Uterus (tissue), 4 donors: ENCODE measurements around the gene STPG4. TPM values are rescaled to one million over a fixed set of nuclear protein-coding genes. Genes with fewer than 3 reads are reported as not detected.
A peak's percentile ranks its signal among the peaks of the same experiment; 100 is the strongest.

Source experiments
- DNase-seq, 2 donors: peaks; one replicate each; pipeline ENCODE4 v3.0.0-alpha.2; 2019 to 2020
- H3K27ac ChIP-seq, 2 donors: fragments of 200-600 bp; sonication (generic); 1 replicate in 1 of 2; 2 replicates in 1 of 2; pipeline ENCODE4 v1.5.1; 2016 to 2018
- H3K27me3 ChIP-seq, 2 donors: fragments of 200-600 bp; sonication (generic); one replicate each; pipeline ENCODE4 v1.5.1; 2018 to 2019; ENCODE audit warnings: control low read depth in 1 of 2
- H3K36me3 ChIP-seq, 2 donors: fragments of 200-600 bp; sonication (generic); one replicate each; pipeline ENCODE4 v1.5.1; 2019; ENCODE audit warnings: control low read depth in 1 of 2
- H3K4me1 ChIP-seq, 2 donors: fragments of 200-600 bp; sonication (generic); one replicate each; pipeline ENCODE4 v1.5.1; 2018 to 2019; ENCODE audit warnings: control low read depth in 1 of 2
- H3K4me3 ChIP-seq, 2 donors: fragments of 200-600 bp; sonication (generic); 1 replicate in 1 of 2; 2 replicates in 1 of 2; pipeline ENCODE4 v1.5.1; 2018 to 2019; ENCODE audit warnings: mild to moderate bottlenecking in 1 of 2
- H3K9me3 ChIP-seq, 2 donors: fragments of 200-600 bp; sonication (generic); one replicate each; pipeline ENCODE4 v1.5.1; 2019; ENCODE audit warnings: control low read depth in 1 of 2
- CTCF ChIP-seq, 4 experiments: fragments of 200-600 bp in 2 of 4; fragments of 450-650 bp in 2 of 4; sonication (generic) in 2 of 4; IDR thresholded peaks; one replicate each; pipeline ENCODE4 v1.5.1; 2016 to 2019; ENCODE audit warnings: antibody characterized with exemption in 4 of 4, mild to moderate bottlenecking in 2 of 4, moderate library complexity in 1 of 4
- POLR2A ChIP-seq, 2 donors: fragments of 450-650 bp; IDR thresholded peaks; one replicate each; pipeline ENCODE4 v1.6.1; 2016; ENCODE audit warnings: antibody characterized with exemption in 2 of 2, mild to moderate bottlenecking in 1 of 2, moderate library complexity in 1 of 2
- intact Hi-C: fragments of 100-400 bp; cut with DNase I; formaldehyde crosslinking; loops from one replicate; pipeline ENCODE4 v1.15.1; 2023; ENCODE audit warnings: low total_unique reads
- total RNA-seq, 4 donors: library from RNA; depleted of rRNA in 3 of 4; stranded (reverse); fragments of >200 nt in 3 of 4; gene quantifications; one replicate each; pipeline versions ENCODE4 v1.1.0 to v1.2.4, GENCODE V29; 2014 to 2023
- donor health status: DM: yes; HTN: yes; CAD: no.

Gene STPG4
- total RNA-seq, 4 donors from 2014 or later, result 1.0 TPM; not detected in 3

- no peaks in the 10 kb centered on the region for H3K27me3 ChIP-seq
- intact Hi-C loops, result no loop called here
Measured at GRCh38 chr2:47093626-47094025, 61.5 kb downstream of the STPG4 start.

GRCh38 chr2:47092465-47092864 is 62.6 kb downstream of the STPG4 start:
- H3K27ac ChIP-seq, result no peak overlapping the region
- DNase-seq, result no peak
- H3K4me3 ChIP-seq, result no peak overlapping the region
- H3K4me1 ChIP-seq, result peaks cover 3 to 15% of the 10 kb centered on the region in 2 donors
- TF ChIP-seq CTCF (IDR thresholded peaks at IDR 0.05) (no peak), POLR2A (IDR thresholded peaks at IDR 0.05) (no peak)
- intact Hi-C loops, result no loop called here
- no peaks in the 10 kb centered on the region for H3K36me3 ChIP-seq
- H3K27me3 ChIP-seq, result no peaks in the 10 kb centered on the region
- H3K9me3 ChIP-seq, result no peaks in the 10 kb centered on the region

More at GRCh38 chr2:47093626-47094025, 61.5 kb downstream of the STPG4 start:
- Histone ChIP-seq H3K4me3 (no peak overlapping the region), H3K27ac (no peak overlapping the region), H3K9me3 (no peaks in the 10 kb centered on the region), H3K4me1 (peaks cover 4 to 9% of the 10 kb centered on the region in 2 donors), H3K36me3 (no peaks in the 10 kb centered on the region)
- no peak for TF ChIP-seq CTCF (IDR thresholded peaks at IDR 0.05)
- TF ChIP-seq POLR2A (IDR thresholded peaks at IDR 0.05), result no peak
- no peak for DNase-seq

- Histone ChIP-seq H3K4me3 (no peak overlapping the region), H3K36me3 (no peaks in the 10 kb centered on the region), H3K9me3 (no peaks in the 10 kb centered on the region), H3K27me3 (no peaks in the 10 kb centered on the region), H3K4me1 (peaks cover 6 to 19% of the 10 kb centered on the region in 2 donors), H3K27ac (peak overlapping the region; percentile 40 to 76)
- intact Hi-C loops, result no loop called here
- no peak for DNase-seq
- TF ChIP-seq POLR2A (IDR thresholded peaks at IDR 0.05) (no peak), CTCF (IDR thresholded peaks at IDR 0.05) (no peak)
Measured at GRCh38 chr2:47091118-47091517, 64.0 kb downstream of the STPG4 start.

DNA sequence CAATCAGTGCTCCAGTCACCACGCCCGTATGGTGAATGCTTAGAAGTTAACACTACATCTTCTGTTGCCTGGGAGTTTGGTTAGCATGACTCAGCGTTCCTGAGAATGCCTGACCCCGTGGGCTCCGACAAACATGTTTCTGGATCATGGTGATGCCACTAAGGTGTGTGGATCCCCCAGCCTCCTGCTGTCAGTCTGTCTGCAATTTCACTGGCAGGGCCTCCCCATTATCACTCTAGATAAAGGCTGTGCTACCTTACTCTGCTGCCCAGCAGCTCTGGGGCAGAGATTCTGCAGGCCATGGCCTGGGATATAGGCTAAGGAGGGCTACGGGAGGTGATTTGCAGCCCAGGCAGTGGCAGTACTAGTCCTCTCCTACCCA is 66.0 kb downstream of the STPG4 start:
- TF ChIP-seq POLR2A (IDR thresholded peaks at IDR 0.05) (no peak), CTCF (IDR thresholded peaks at IDR 0.05) (no peak)
- intact Hi-C loops, result no loop called here
- Histone ChIP-seq H3K36me3 (no peaks in the 10 kb centered on the region), H3K27me3 (no peaks in the 10 kb centered on the region), H3K9me3 (no peaks in the 10 kb centered on the region), H3K27ac (peak overlapping the region in 1 of 2 donors; percentile 76), H3K4me3 (no peak overlapping the region), H3K4me1 (peaks cover 13 to 26% of the 10 kb centered on the region in 2 donors)
- no peak for DNase-seq

DNA sequence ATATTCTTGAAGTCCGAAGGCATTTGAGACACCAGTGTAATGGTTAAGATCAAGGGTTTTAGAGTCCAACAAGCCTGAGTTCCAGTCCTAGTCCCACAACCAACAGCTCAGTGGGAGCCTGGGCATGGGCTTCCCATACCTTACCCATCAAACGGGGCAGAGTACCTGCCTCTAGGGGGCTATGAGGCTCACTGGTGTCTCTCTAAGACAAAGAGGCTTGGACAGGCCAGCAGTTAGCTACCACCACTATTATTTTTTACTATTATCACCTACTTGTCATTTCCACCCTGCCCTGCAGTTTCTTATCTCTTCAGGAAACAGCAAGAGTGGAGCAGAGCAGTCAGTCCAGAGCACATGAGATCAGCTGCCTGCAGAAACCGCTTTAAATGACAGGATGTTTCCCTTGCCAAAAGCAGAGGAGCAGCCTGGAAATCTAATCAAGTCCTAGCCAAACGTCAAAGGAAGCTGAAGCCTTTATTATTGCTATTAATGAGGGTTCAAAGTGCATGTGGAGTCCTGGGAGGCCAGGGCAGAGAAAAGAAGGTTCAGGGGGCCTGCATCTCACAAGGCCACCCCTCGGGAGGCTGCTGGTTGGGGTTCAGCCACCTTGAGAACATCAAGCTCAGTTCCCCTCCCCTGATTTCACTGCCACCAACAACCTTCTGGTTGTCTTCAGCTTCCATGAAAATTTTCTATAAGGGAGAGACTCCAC is 66.6 kb downstream of the STPG4 start:
- peaks cover 13 to 32% of the 10 kb centered on the region in 2 donors for H3K4me1 ChIP-seq
- intact Hi-C loops, result no loop called here
- peak overlapping the region in 1 of 2 donors; percentile 76 for H3K27ac ChIP-seq

More for the DNA sequence above, 66.6 kb downstream of the STPG4 start:
- no peak for DNase-seq
- H3K36me3 ChIP-seq, result no peaks in the 10 kb centered on the region
- no peaks in the 10 kb centered on the region for H3K9me3 ChIP-seq
- TF ChIP-seq CTCF (IDR thresholded peaks at IDR 0.05), result no peak
- no peak for TF ChIP-seq POLR2A (IDR thresholded peaks at IDR 0.05)
- no peaks in the 10 kb centered on the region for H3K27me3 ChIP-seq
- no peak overlapping the region for H3K4me3 ChIP-seq
